Ovary (tissue), 9 donors: ENCODE results near the gene LPCAT1. TPM values are rescaled to one million over a fixed set of nuclear protein-coding genes. Genes with fewer than 3 reads are reported as not detected.

Source experiments
- DNase-seq, 5 donors: peaks; one replicate each; pipeline ENCODE4 v3.0.0-alpha.2; 2019 to 2020
- H3K27ac ChIP-seq, 2 donors: fragments of 200-600 bp; one replicate each; pipeline versions ENCODE4 v1.5.1 to v1.8.0; 2019 to 2022
- H3K27me3 ChIP-seq: fragments of 200-600 bp; one replicate; pipeline ENCODE4 v1.8.0; 2022
- H3K36me3 ChIP-seq: fragments of 200-600 bp; sonication (generic); one replicate; pipeline ENCODE4 v1.5.1; 2019
- H3K4me1 ChIP-seq: one replicate; pipeline ENCODE4 v1.8.1; 2013; ENCODE audit warnings: mild to moderate bottlenecking, moderate library complexity; ENCODE audit not compliant: insufficient read depth
- H3K4me3 ChIP-seq: fragments of 200-600 bp; sonication (generic); one replicate; pipeline ENCODE4 v1.5.1; 2017
- H3K9me3 ChIP-seq, 2 donors: fragments of 200-600 bp in 1 of 2; sonication (generic) in 1 of 2; one replicate each; pipeline versions ENCODE4 v1.5.1 to v1.8.1; 2013 to 2019; ENCODE audit warnings: mild to moderate bottlenecking in 1 of 2, moderate library complexity in 1 of 2
- EP300 ChIP-seq: sonication (generic); formaldehyde crosslinking; IDR thresholded peaks from one replicate; pipeline ENCODE4 v1.6.1; 2017; ENCODE audit warnings: antibody characterized with exemption
- POLR2A ChIP-seq: fragments of 450-650 bp; IDR thresholded peaks from one replicate; pipeline ENCODE4 v1.6.1; 2017; ENCODE audit warnings: antibody characterized with exemption, mild to moderate bottlenecking, moderate library complexity
- WGBS, 3 donors: extraction: QIAGEN DNeasy Blood & Tissue Kit in 1 of 3; methylation state at CpG; one replicate each; pipeline versions ENCODE4 v1.1.5 to v1.1.7; 2013 to 2017; 5-methylcytosine and 5-hydroxymethylcytosine counted together
- intact Hi-C, 4 donors: fragments of 100-400 bp; cut with DNase I; formaldehyde crosslinking; loops; one replicate each; pipeline versions ENCODE4 v1.11.0 to v1.15.1; 2022 to 2023
- polyA plus RNA-seq, 2 donors: library from polyadenylated mRNA; stranded (reverse); fragments of 200-250 nt in 1 of 2; fragments of 350-450 nt in 1 of 2; fragmentation: Illumina TruSeq in 1 of 2; extraction: RNeasy Lipid Tissue Mini Kit (QIAGEN cat#74804) in 1 of 2; gene quantifications; one replicate each; pipeline ENCODE4 v1.2.3, GENCODE V29; 2013 to 2014
- total RNA-seq, 7 donors: library from RNA; depleted of rRNA in 2 of 7; stranded (reverse); fragments of >200 nt in 2 of 7; fragmentation: NEBNext Ultra II Directional in 3 of 7; extraction: Animal tissue kit (Norgen Biotek cat#: 25700) in 3 of 7; gene quantifications; one replicate each; pipeline versions ENCODE4 v1.1.0 to v1.2.4, GENCODE V29; 2016 to 2023
- TF ChIP-seq, protein P1 (sequence below), 3 donors: fragments of 450-650 bp in 2 of 3; fragments of 200-600 bp in 1 of 3; IDR thresholded peaks; one replicate each; pipeline versions ENCODE4 v1.5.1 to v1.8.0; 2016 to 2022; ENCODE audit warnings: antibody characterized with exemption in 3 of 3, mild to moderate bottlenecking in 1 of 3
- donor health status: DM: no; HTN: no; CAD: no; lungs with moderate emphysema.
- donor health status: DM: no; HTN: no; CAD: no.
- donor health status: Bipolar disorder and iron deficiency.
- donor health status: DM: yes; HTN: yes; CAD: no.
- donor health status: DM: no; HTN: no; CAD: no.
- donor health status: DM: yes; HTN: yes; CAD: no.

Gene LPCAT1
- total and polyA plus RNA-seq, 9 donors: 13.0 to 57.1 (median 25.3) TPM

DNA sequence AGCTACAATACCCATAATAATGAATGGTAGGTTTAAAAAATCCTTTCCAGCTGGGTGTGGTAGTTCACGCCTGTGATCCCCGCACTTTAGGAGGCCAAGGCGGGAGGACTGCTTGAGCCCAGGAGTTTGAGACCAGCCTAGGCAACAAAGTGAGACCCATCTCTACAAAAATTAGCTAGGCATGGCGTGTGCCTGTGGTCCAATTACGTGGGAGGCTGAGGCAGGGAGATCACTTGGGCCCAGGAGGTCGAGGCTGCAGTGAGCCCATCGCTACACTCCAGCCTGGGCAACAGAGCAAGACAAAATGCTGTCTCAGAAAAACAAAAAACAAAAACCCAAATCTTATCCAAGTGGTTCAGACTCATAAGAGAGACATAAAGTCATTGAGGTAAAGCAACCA, 44.7 kb downstream of the LPCAT1 start:
- no peak overlapping the region for H3K27ac ChIP-seq
- no peak for DNase-seq

DNA sequence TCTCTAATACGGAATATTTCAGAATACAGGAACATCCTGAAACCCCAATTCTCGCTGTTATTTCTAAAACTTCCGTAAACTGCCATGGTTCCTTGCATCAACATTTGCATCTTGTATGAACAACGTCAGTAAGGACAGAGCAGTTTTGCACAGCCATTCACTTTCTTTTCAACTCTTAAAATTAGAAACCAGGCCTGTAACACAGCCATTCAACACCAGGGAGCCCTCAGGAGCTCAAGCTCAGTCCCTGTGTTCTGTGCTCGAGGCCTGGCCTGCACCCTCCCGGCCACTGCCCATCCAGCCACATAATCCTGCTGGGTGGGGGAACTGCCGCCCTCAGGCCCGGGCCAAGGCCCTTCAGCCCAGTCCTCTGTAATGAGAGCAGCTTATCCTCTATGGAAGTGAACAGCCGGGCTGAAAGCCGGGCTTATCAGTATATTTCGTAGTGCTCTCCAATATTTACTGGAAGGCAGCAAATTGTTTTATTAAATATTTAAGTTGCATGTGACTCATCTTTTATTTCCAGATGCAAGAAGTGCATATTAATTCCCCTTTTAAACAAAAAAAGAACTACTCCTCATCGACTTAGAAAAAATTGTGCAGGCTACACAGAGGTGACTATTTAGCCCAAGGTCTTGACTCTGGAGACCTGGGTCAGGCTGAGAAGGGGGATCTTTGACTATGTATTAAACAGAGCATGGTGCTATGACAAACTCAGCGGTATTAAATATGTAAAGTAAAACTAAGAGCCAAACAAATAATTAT, 45.3 kb downstream of the LPCAT1 start:
- 26 to 48% (median 34%) methylated on average over 13 of the region's 13 CpGs for WGBS, 3 donors
- intact Hi-C loops: no loop called here

More for the DNA sequence above, 44.7 kb downstream of the LPCAT1 start:
- Histone ChIP-seq H3K4me3 (no peak overlapping the region), H3K4me1 (no peaks in the 10 kb centered on the region), H3K27me3 (no peaks in the 10 kb centered on the region), H3K36me3 (no peaks in the 10 kb centered on the region), H3K9me3 (no peaks in the 10 kb centered on the region)
- intact Hi-C loops: no loop called here
- 78 to 83% (median 81%) methylated on average over 7 of the region's 7 CpGs for WGBS, 3 donors
- TF ChIP-seq POLR2A: no peak
- TF ChIP-seq EP300: no peak
- TF ChIP-seq, protein P1, sequence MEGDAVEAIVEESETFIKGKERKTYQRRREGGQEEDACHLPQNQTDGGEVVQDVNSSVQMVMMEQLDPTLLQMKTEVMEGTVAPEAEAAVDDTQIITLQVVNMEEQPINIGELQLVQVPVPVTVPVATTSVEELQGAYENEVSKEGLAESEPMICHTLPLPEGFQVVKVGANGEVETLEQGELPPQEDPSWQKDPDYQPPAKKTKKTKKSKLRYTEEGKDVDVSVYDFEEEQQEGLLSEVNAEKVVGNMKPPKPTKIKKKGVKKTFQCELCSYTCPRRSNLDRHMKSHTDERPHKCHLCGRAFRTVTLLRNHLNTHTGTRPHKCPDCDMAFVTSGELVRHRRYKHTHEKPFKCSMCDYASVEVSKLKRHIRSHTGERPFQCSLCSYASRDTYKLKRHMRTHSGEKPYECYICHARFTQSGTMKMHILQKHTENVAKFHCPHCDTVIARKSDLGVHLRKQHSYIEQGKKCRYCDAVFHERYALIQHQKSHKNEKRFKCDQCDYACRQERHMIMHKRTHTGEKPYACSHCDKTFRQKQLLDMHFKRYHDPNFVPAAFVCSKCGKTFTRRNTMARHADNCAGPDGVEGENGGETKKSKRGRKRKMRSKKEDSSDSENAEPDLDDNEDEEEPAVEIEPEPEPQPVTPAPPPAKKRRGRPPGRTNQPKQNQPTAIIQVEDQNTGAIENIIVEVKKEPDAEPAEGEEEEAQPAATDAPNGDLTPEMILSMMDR (IDR thresholded peaks at IDR 0.05): no peak

DNA sequence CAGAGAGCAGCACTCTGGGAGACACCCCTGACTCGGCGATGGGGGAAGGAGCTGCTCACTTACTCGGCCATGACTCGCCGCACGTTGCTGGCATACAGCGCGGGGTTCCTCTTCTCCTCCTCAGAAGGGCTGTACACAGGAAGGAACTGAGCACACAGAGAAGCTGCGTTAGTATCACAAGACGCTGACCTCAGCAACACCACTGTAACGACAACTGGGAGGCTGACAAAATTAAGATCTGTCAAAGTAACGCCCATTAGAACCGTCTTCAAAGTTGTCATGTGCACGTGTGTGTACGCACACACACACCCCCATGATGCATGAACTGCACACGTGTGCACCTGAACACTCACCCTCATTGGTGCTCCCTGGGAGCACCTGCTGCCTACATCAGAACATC, 46.4 kb downstream of the LPCAT1 start:
- no peak overlapping the region for H3K4me3 ChIP-seq
- TF ChIP-seq, protein P1 (IDR thresholded peaks at IDR 0.05): no peak
- no peak for TF ChIP-seq POLR2A
- no peak for TF ChIP-seq EP300
- intact Hi-C loops: no loop called here
- DNase-seq: peak in 1 of 5 donors; percentile 31
- H3K9me3 ChIP-seq: no peaks in the 10 kb centered on the region
- no peak overlapping the region for H3K27ac ChIP-seq
- 81 to 90% (median 89%) methylated on average over 16 of the region's 16 CpGs for WGBS, 3 donors
- no peaks in the 10 kb centered on the region for H3K36me3 ChIP-seq
- H3K4me1 ChIP-seq: no peaks in the 10 kb centered on the region
- no peaks in the 10 kb centered on the region for H3K27me3 ChIP-seq

More for the DNA sequence above, 45.3 kb downstream of the LPCAT1 start:
- H3K36me3 ChIP-seq: no peaks in the 10 kb centered on the region
- no peak for DNase-seq
- no peak overlapping the region for H3K4me3 ChIP-seq
- no peak overlapping the region for H3K27ac ChIP-seq
- H3K9me3 ChIP-seq: no peaks in the 10 kb centered on the region
- TF ChIP-seq POLR2A: no peak
- TF ChIP-seq, protein P1 (IDR thresholded peaks at IDR 0.05): no peak
- no peak for TF ChIP-seq EP300
- H3K4me1 ChIP-seq: no peaks in the 10 kb centered on the region
- no peaks in the 10 kb centered on the region for H3K27me3 ChIP-seq

DNA sequence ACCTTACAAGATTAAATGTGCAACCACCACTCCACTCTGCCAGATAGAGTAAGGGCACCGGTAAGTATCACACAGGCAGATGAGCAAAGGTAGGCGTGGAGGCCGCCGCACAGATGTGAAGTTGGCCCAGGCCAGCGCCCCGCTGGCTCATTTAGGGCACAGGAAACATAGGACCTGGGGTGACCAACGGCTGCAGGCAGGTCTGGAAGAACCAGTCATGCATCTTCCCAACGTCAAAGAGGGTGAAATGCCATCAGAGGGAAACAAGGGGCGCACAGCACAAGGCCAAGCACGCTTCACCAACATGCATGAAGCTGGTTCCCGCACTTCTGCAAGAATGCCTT, 46.8 kb downstream of the LPCAT1 start:
- Histone ChIP-seq H3K36me3 (no peaks in the 10 kb centered on the region), H3K27ac (no peak overlapping the region), H3K4me1 (no peaks in the 10 kb centered on the region), H3K27me3 (no peaks in the 10 kb centered on the region), H3K4me3 (no peak overlapping the region), H3K9me3 (no peaks in the 10 kb centered on the region)
- 92 to 94% (median 93%) methylated on average over 11 of the region's 11 CpGs for WGBS, 3 donors
- TF ChIP-seq POLR2A (no peak), EP300 (no peak)
- TF ChIP-seq, protein P1 (IDR thresholded peaks at IDR 0.05): no peak
- peak in 1 of 5 donors; percentile 19 for DNase-seq
- intact Hi-C loops: no loop called here
